ENCODE measurements around the gene GORASP1. TPM values are rescaled to one million over a fixed set of nuclear protein-coding genes. Genes with fewer than 3 reads are reported as not detected.

GORASP1 gene
- polyA plus RNA-seq, 1 donor (not counting 4 experiments of a cell fraction or from before 2014, with no cell fraction given) = 43.7 TPM

DNA sequence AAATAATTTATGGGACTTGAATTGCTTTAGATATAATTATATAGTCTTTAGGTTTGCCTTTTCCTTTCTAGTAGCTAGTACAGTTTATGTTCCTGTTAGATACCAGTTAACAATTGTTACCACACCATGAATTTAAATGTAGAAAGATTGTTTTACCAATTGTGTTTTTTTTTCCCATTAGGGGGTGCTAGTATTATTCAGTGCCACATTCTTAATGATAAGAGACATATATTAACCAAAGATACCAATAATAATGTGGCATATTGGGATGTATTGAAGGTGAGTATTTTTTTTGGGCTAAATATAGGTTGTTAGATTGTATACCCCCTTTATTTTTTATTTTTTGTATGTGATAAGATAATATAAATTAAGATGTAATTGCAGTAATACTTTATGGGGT is 27.9 kb downstream of the GORASP1 start:
- H3K4me3 ChIP-seq (ENCODE audit: control insufficient read depth in 2 of 3, extremely low read depth in 1 of 3, insufficient read depth in 2 of 3, low read depth in 1 of 3, low read length in 3 of 3) = no peak overlapping the region
- no peaks in the 10 kb centered on the region for H4K20me1 ChIP-seq (ENCODE audit: control insufficient read depth, extremely low read depth, insufficient read depth, low read length)
- no peak overlapping the region for H3K4me2 ChIP-seq (ENCODE audit: control insufficient read depth, extremely low read depth, insufficient read depth, low read depth, low read length)
- peaks cover 2 to 8% of the 10 kb centered on the region in 2 experiments for H3K36me3 ChIP-seq (ENCODE audit: control insufficient read depth in 2 of 2, extremely low read depth in 1 of 2, insufficient read depth in 2 of 2, low read length in 2 of 2)
- no peaks in the 10 kb centered on the region for H3K27me3 ChIP-seq (ENCODE audit: control insufficient read depth, extremely low read depth, insufficient read depth, low read length)
- no peaks in the 10 kb centered on the region for H3K79me2 ChIP-seq (ENCODE audit: control insufficient read depth, insufficient read depth, low read length)
- no peak for DNase-seq (ENCODE audit: low read depth, low spot score)
- H2AFZ ChIP-seq (ENCODE audit: control insufficient read depth, low read length) = no peak overlapping the region
- H3K9me3 ChIP-seq (ENCODE audit: control insufficient read depth, low read depth, low read length) = no peaks in the 10 kb centered on the region
- no peaks in the 10 kb centered on the region for H3K9me1 ChIP-seq (ENCODE audit: control insufficient read depth, extremely low read depth, insufficient read depth, low read length)
- no peak overlapping the region for H3K27ac ChIP-seq (ENCODE audit: control insufficient read depth, insufficient read depth, low read length)
- no peak for FAIRE-seq
- no peak for TF ChIP-seq EZH2 (IDR thresholded peaks at IDR 0.05; ENCODE audit: low read length)
- TF ChIP-seq, protein P1, sequence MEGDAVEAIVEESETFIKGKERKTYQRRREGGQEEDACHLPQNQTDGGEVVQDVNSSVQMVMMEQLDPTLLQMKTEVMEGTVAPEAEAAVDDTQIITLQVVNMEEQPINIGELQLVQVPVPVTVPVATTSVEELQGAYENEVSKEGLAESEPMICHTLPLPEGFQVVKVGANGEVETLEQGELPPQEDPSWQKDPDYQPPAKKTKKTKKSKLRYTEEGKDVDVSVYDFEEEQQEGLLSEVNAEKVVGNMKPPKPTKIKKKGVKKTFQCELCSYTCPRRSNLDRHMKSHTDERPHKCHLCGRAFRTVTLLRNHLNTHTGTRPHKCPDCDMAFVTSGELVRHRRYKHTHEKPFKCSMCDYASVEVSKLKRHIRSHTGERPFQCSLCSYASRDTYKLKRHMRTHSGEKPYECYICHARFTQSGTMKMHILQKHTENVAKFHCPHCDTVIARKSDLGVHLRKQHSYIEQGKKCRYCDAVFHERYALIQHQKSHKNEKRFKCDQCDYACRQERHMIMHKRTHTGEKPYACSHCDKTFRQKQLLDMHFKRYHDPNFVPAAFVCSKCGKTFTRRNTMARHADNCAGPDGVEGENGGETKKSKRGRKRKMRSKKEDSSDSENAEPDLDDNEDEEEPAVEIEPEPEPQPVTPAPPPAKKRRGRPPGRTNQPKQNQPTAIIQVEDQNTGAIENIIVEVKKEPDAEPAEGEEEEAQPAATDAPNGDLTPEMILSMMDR (optimal IDR thresholded peaks at IDR 0.05 in 1 of 3, IDR thresholded peaks at IDR 0.05 in 1 of 3, conservative IDR thresholded peaks at IDR 0.05 in 1 of 3; ENCODE audit: extremely low read depth in 1 of 3, insufficient read depth in 2 of 3, low read length in 3 of 3) = no peak
- H3K9ac ChIP-seq (ENCODE audit: control insufficient read depth, extremely low read depth, insufficient read depth, low read length) = no peak overlapping the region
- dilution Hi-C loops (cut with MboI; ENCODE audit: extremely low pct_ligation_motif_present, low sequenced_read_pairs) = no loop called here
- no peaks in the 10 kb centered on the region for H3K4me1 ChIP-seq (ENCODE audit: control insufficient read depth, extremely low read depth, insufficient read depth, low read length)

DNA sequence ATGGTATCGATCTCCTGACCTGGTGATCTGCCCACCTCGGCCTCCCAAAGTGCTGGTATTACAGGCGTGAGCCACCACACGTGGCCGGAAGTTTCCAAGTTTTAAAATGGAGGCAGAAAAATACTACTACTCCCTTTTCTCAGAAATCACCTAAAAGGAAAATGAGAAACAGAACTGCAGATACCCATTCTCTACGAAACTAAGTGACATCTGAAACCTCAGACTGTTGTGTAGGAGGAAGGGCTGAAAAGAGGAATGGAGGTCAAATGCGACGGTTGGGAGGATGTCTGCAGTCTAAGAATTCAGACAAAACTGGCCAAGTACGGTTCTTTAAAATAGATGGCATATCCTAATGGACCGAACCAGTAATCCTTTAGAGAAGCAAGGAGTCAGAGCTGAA is 31.5 kb downstream of the GORASP1 start:
- no peaks in the 10 kb centered on the region for H3K9me3 ChIP-seq (ENCODE audit: control insufficient read depth, low read depth, low read length)
- H3K79me2 ChIP-seq (ENCODE audit: control insufficient read depth, insufficient read depth, low read length) = no peaks in the 10 kb centered on the region
- H3K27ac ChIP-seq (ENCODE audit: control insufficient read depth, insufficient read depth, low read length) = no peak overlapping the region
- no peak overlapping the region for H3K4me2 ChIP-seq (ENCODE audit: control insufficient read depth, extremely low read depth, insufficient read depth, low read depth, low read length)
- FAIRE-seq (no peak), DNase-seq (ENCODE audit: low read depth, low spot score) (no peak)
- H4K20me1 ChIP-seq (ENCODE audit: control insufficient read depth, extremely low read depth, insufficient read depth, low read length) = no peaks in the 10 kb centered on the region
- H3K9me1 ChIP-seq (ENCODE audit: control insufficient read depth, extremely low read depth, insufficient read depth, low read length) = no peaks in the 10 kb centered on the region
- no peak overlapping the region for H2AFZ ChIP-seq (ENCODE audit: control insufficient read depth, low read length)
- H3K4me1 ChIP-seq (ENCODE audit: control insufficient read depth, extremely low read depth, insufficient read depth, low read length) = no peaks in the 10 kb centered on the region
- H3K36me3 ChIP-seq (ENCODE audit: control insufficient read depth in 2 of 2, extremely low read depth in 1 of 2, insufficient read depth in 2 of 2, low read length in 2 of 2) = peaks cover 4 to 11% of the 10 kb centered on the region in 2 experiments
- TF ChIP-seq, protein P1 (optimal IDR thresholded peaks at IDR 0.05 in 1 of 3, IDR thresholded peaks at IDR 0.05 in 1 of 3, conservative IDR thresholded peaks at IDR 0.05 in 1 of 3; ENCODE audit: extremely low read depth in 1 of 3, insufficient read depth in 2 of 3, low read length in 3 of 3) = no peak
- TF ChIP-seq EZH2 (IDR thresholded peaks at IDR 0.05; ENCODE audit: low read length) = no peak
- no peaks in the 10 kb centered on the region for H3K27me3 ChIP-seq (ENCODE audit: control insufficient read depth, extremely low read depth, insufficient read depth, low read length)
- dilution Hi-C loops (cut with MboI; ENCODE audit: extremely low pct_ligation_motif_present, low sequenced_read_pairs) = no loop called here
- no peak overlapping the region for H3K4me3 ChIP-seq (ENCODE audit: control insufficient read depth in 2 of 3, extremely low read depth in 1 of 3, insufficient read depth in 2 of 3, low read depth in 1 of 3, low read length in 3 of 3)
- no peak overlapping the region for H3K9ac ChIP-seq (ENCODE audit: control insufficient read depth, extremely low read depth, insufficient read depth, low read length)

Measured in keratinocyte (primary cell).